ENCODE measurements around the gene SMCO3. TPM values are rescaled to one million over a fixed set of nuclear protein-coding genes. Genes with fewer than 3 reads are reported as not detected.

SMCO3 gene
- total and polyA plus RNA-seq, 2 of the 13 experiments (the other 11 are each of a cell fraction or from before 2014, with no cell fraction given) = 0.29 to 0.42 TPM

- TF ChIP-seq GLMP (CRISPR knock-in tag; IDR thresholded peaks at IDR 0.05; ENCODE audit: borderline replicate concordance) (no peak), ZNF383 (CRISPR knock-in tag; IDR thresholded peaks at IDR 0.05; ENCODE audit: borderline replicate concordance) (no peak), ZNF615 (CRISPR knock-in tag; IDR thresholded peaks at IDR 0.05; ENCODE audit: borderline replicate concordance) (no peak), ZNF563 (CRISPR knock-in tag; IDR thresholded peaks at IDR 0.05) (no peak), THAP8 (CRISPR knock-in tag; IDR thresholded peaks at IDR 0.05; ENCODE audit: borderline replicate concordance) (no peak), ZNF562 (CRISPR knock-in tag; IDR thresholded peaks at IDR 0.05; ENCODE audit: borderline replicate concordance) (no peak), ZNF468 (CRISPR knock-in tag; IDR thresholded peaks at IDR 0.05) (no peak), RFXAP (CRISPR knock-in tag; IDR thresholded peaks at IDR 0.05; ENCODE audit: borderline replicate concordance) (no peak), RBAK (CRISPR knock-in tag; IDR thresholded peaks at IDR 0.05) (0 out of 2 replicates have a peak, but pooled peaks have one; percentile 58), HMGA1 (CRISPR knock-in tag; conservative IDR thresholded peaks at IDR 0.05) (no peak), ZNF598 (CRISPR knock-in tag; IDR thresholded peaks at IDR 0.05; ENCODE audit: borderline replicate concordance) (no peak), ERF (CRISPR knock-in tag; IDR thresholded peaks at IDR 0.05) (no peak; the same call in 1 of the 2 replicates), ATF2 (CRISPR knock-in tag; IDR thresholded peaks at IDR 0.05) (no peak; the same call in 1 of the 2 replicates), ZNF17 (CRISPR knock-in tag; IDR thresholded peaks at IDR 0.05) (no peak), RELA (CRISPR knock-in tag; IDR thresholded peaks at IDR 0.05) (no peak), ZNF839 (CRISPR knock-in tag; IDR thresholded peaks at IDR 0.05; ENCODE audit: borderline replicate concordance) (no peak), GATA4 (IDR thresholded peaks at IDR 0.05; ENCODE audit: borderline replicate concordance, low read depth) (no peak), ZBTB7B (CRISPR knock-in tag; IDR thresholded peaks at IDR 0.05) (peak; percentile 64), RFX3 (CRISPR knock-in tag; IDR thresholded peaks at IDR 0.05) (no peak), STAT6 (CRISPR knock-in tag; IDR thresholded peaks at IDR 0.05; ENCODE audit: borderline replicate concordance) (peak; percentile 42; the same call in 1 of the 2 replicates), ZNF451 (CRISPR knock-in tag; IDR thresholded peaks at IDR 0.05) (no peak), ATF3 (CRISPR knock-in tag; IDR thresholded peaks at IDR 0.05) (no peak), HOXA3 (CRISPR knock-in tag; IDR thresholded peaks at IDR 0.05) (peak; percentile 68), RARG (CRISPR knock-in tag; IDR thresholded peaks at IDR 0.05; ENCODE audit: low read depth) (no peak), GATAD1 (CRISPR knock-in tag; IDR thresholded peaks at IDR 0.05) (peak; percentile 28; the same call in 1 of the 2 replicates), ZSCAN12 (CRISPR knock-in tag; IDR thresholded peaks at IDR 0.05) (no peak)
Measured at GRCh38 chr12:14769969-14770495, 44.0 kb downstream of the SMCO3 start (continued).
